HepG2 (cell line): Measurements from ENCODE around the gene MBIP. TPM values are rescaled to one million over a fixed set of nuclear protein-coding genes. Genes with fewer than 3 reads are reported as not detected.

Experiments
- ATAC-seq: fragments of 200-7000 bp; cut with Tn5 transposase; 3 replicates; pipeline ENCODE4 v1.9.1; 2020; ENCODE audit warnings: mild to moderate bottlenecking, moderate library complexity
- BruUV-seq: library from RNA; stranded (reverse); fragments of 400-500 nt; replicated peaks from 2 replicates; lab custom pipeline; 2021; lab: Mats Ljungman, UMichigan
- CTCF ChIA-PET: fragments of 300-600 bp; formaldehyde crosslinking; extraction: SDS; loops from one replicate; lab custom pipeline; 2021; ENCODE audit warnings: low total read pairs, inconsistent platforms, low intra/inter-chr PET ratio; lab: Yijun Ruan, JAX
- POLR2A ChIA-PET: fragments of 350-600 bp; sonication (Branson Sonifier 250); formaldehyde crosslinking; loops from one replicate; lab custom pipeline; 2020; ENCODE audit warnings: antibody characterized with exemption, inconsistent platforms; lab: Yijun Ruan, JAX
- DNase-seq: peaks from one replicate; pipeline ENCODE4 v3.0.0-alpha.2; 2015; ENCODE audit warnings: low spot score
- FAIRE-seq: peaks from 3 replicates; lab custom pipeline; 2011; peaks lifted over from hg19 to GRCh38; lab: Jason Lieb, UNC
- H2AFZ ChIP-seq: one replicate; pipeline ENCODE4 v1.6.1; 2011; ENCODE audit warnings: low read length, inconsistent platforms
- H3K27ac ChIP-seq: fragments of 300-600 bp; 3 replicates; pipeline ENCODE4 v1.8.0; 2011; ENCODE audit warnings: mixed run types, mild to moderate bottlenecking, mixed read lengths, low read length, inconsistent platforms; ENCODE audit not compliant: insufficient read depth; ENCODE audit errors: extremely low read length
- H3K27me3 ChIP-seq, 2 experiments: fragments of 200-600 bp in 1 of 2; 2 replicates in 1 of 2; 3 replicates in 1 of 2; pipeline versions ENCODE4 v1.6.0 to v1.8.0; 2011; ENCODE audit warnings: low read length in 2 of 2, mild to moderate bottlenecking in 2 of 2, moderate library complexity in 2 of 2, inconsistent platforms in 1 of 2; ENCODE audit not compliant: insufficient read depth in 2 of 2, control insufficient read depth in 1 of 2
- H3K36me3 ChIP-seq, 2 experiments: fragments of 200-600 bp in 1 of 2; replicated peaks in 1 of 2; 2 replicates in 1 of 2; 3 replicates in 1 of 2; pipeline versions ENCODE4 v1.5.1 to v1.8.0; 2011; ENCODE audit warnings: low read length in 2 of 2, inconsistent platforms in 1 of 2; ENCODE audit not compliant: insufficient read depth in 2 of 2, control insufficient read depth in 1 of 2
- H3K4me1 ChIP-seq: 2 replicates; pipeline ENCODE4 v1.5.1; 2012; ENCODE audit warnings: low read length, inconsistent platforms; ENCODE audit not compliant: insufficient read depth
- H3K4me2 ChIP-seq: 2 replicates; pipeline ENCODE4 v1.6.0; 2011; ENCODE audit warnings: low read depth, low read length, inconsistent platforms
- H3K4me3 ChIP-seq, 3 experiments: fragments of 200-600 bp in 1 of 3; sonication (generic), shearing (Covaris generic) in 1 of 3; replicated peaks in 1 of 3; 2 replicates each; pipeline ENCODE4 v1.5.1; 2011 to 2016; ENCODE audit warnings: low read length in 3 of 3, inconsistent platforms in 2 of 3, low read depth in 2 of 3, mild to moderate bottlenecking in 2 of 3, control low read depth in 1 of 3, mixed read lengths in 1 of 3; ENCODE audit not compliant: insufficient read depth in 1 of 3
- H3K79me2 ChIP-seq: one replicate; pipeline ENCODE4 v1.6.1; 2011; ENCODE audit warnings: low read length, inconsistent platforms; ENCODE audit not compliant: insufficient read depth
- H3K9ac ChIP-seq: 2 replicates; pipeline ENCODE4 v1.6.0; 2011; ENCODE audit warnings: mild to moderate bottlenecking, low read depth, low read length, inconsistent platforms; ENCODE audit not compliant: insufficient read depth
- H3K9me3 ChIP-seq: 2 replicates; pipeline ENCODE4 v1.5.1; 2012; ENCODE audit warnings: mild to moderate bottlenecking, low read length
- H4K20me1 ChIP-seq: 2 replicates; pipeline ENCODE4 v1.6.0; 2011; ENCODE audit warnings: inconsistent platforms, mild to moderate bottlenecking, low read length, moderate library complexity; ENCODE audit not compliant: insufficient read depth
- CBFB ChIP-seq: sonication (generic); formaldehyde crosslinking; IDR thresholded peaks from 2 replicates; pipeline ENCODE4 v1.4.0; 2020; ENCODE audit warnings: missing genetic modification reagents
- CREBL2 ChIP-seq: sonication (generic); formaldehyde crosslinking; IDR thresholded peaks from 2 replicates; pipeline ENCODE4 v1.8.1; 2023; ENCODE audit warnings: missing genetic modification reagents, mild to moderate bottlenecking, borderline replicate concordance
- DMAP1 ChIP-seq: IDR thresholded peaks from 2 replicates; pipeline ENCODE4 v1.6.1; 2016
- EZH2 ChIP-seq: conservative IDR thresholded peaks from 2 replicates; pipeline ENCODE4 v1.6.1; 2012; ENCODE audit warnings: mild to moderate bottlenecking, low read depth, low read length, moderate library complexity
- GTF2F1 ChIP-seq: fragments of 150-350 bp; IDR thresholded peaks from 2 replicates; pipeline ENCODE4 v1.6.1; 2014; ENCODE audit warnings: low read length
- JUN ChIP-seq: sonication (generic); formaldehyde crosslinking; IDR thresholded peaks from 2 replicates; pipeline ENCODE4 v1.4.0; 2020; ENCODE audit warnings: mild to moderate bottlenecking, missing genetic modification reagents
- MYC ChIP-seq: sonication (generic); formaldehyde crosslinking; IDR thresholded peaks from 2 replicates; pipeline ENCODE4 v1.9.0; 2021; ENCODE audit warnings: missing genetic modification reagents, borderline replicate concordance
- SAP130 ChIP-seq: IDR thresholded peaks from 2 replicates; pipeline ENCODE4 v1.6.1; 2016; ENCODE audit warnings: low read depth
- SKI ChIP-seq: fragments of 450-650 bp; IDR thresholded peaks from one replicate; pipeline ENCODE4 v1.6.1; 2018; ENCODE audit warnings: mild to moderate bottlenecking; ENCODE audit not compliant: partially characterized antibody
- UBTF ChIP-seq: sonication (generic); formaldehyde crosslinking; IDR thresholded peaks from 2 replicates; pipeline ENCODE4 v1.4.0; 2020; ENCODE audit warnings: mild to moderate bottlenecking, missing genetic modification reagents
- ZBTB34 ChIP-seq: sonication (generic); formaldehyde crosslinking; IDR thresholded peaks from 2 replicates; pipeline ENCODE4 v1.8.0; 2022; ENCODE audit warnings: mild to moderate bottlenecking, missing genetic modification reagents
- ZNF674 ChIP-seq: sonication (generic); formaldehyde crosslinking; IDR thresholded peaks from 2 replicates; pipeline ENCODE4 v1.5.0; 2020; ENCODE audit warnings: low read depth, mild to moderate bottlenecking, missing genetic modification reagents
- ZNF777 ChIP-seq: sonication (generic); formaldehyde crosslinking; IDR thresholded peaks from 2 replicates; pipeline ENCODE4 v1.4.0; 2020; ENCODE audit warnings: missing genetic modification reagents
- WGBS: methylation state at CpG from one replicate; pipeline ENCODE4 v1.1.6; 2017; ENCODE audit warnings: low lambda C conversion rate; 5-methylcytosine and 5-hydroxymethylcytosine counted together
- in situ Hi-C: cut with HindIII; loops from 2 replicates; pipeline ENCODE4 v1.10.0; 2017; ENCODE audit warnings: low pct_unique_long_range_greater_than_20kb; ENCODE audit not compliant: extremely low pct_ligation_motif_present
- intact Hi-C: fragments of 100-400 bp; cut with micrococcal nuclease; formaldehyde crosslinking; loops from one replicate; pipeline ENCODE4 v1.10.0; 2022; ENCODE audit not compliant: unreplicated experiment
- polyA plus RNA-seq, 8 experiments: library from polyadenylated mRNA; depleted of rRNA in 3 of 8; stranded (reverse) in 7 of 8; unstranded in 1 of 8; fragments of >200 nt; fragmentation: Illumina TruSeq in 4 of 8; extraction: Trizol in 4 of 8; gene quantifications; 2 replicates each; pipeline versions ENCODE4 v1.2.1 to v1.2.3, GENCODE V29; 2011 to 2016; ENCODE audit warnings: low read depth in 4 of 8, missing spikeins in 1 of 8, mixed read lengths in 1 of 8; ENCODE audit not compliant: insufficient read depth in 1 of 8
- total RNA-seq, 5 experiments: library from RNA; depleted of rRNA; stranded (reverse); fragments of >200 nt; fragmentation: Illumina TruSeq; extraction: Trizol; gene quantifications; 2 replicates each; pipeline ENCODE4 v1.2.3, GENCODE V29; 2016; ENCODE audit warnings: low read depth in 1 of 5

MBIP gene
- total and polyA plus RNA-seq, 2 of the 13 experiments (the other 11 are each of a cell fraction or from before 2014, with no cell fraction given), result 48.1 to 48.6 TPM

- no peak overlapping the region for H3K4me2 ChIP-seq
- no peaks in the 10 kb centered on the region for H4K20me1 ChIP-seq
- ATAC-seq (no peak), FAIRE-seq (no peak)
- no peak overlapping the region for H3K9ac ChIP-seq
- no peak for TF ChIP-seq ZNF674 (CRISPR knock-in tag)
- no peak for TF ChIP-seq CREBL2 (CRISPR knock-in tag)
- TF ChIP-seq EZH2, result no peak
- no peak for TF ChIP-seq DMAP1 (CRISPR knock-in tag)
- TF ChIP-seq SAP130 (CRISPR knock-in tag), result no peak
- no peak for TF ChIP-seq ZBTB34 (CRISPR knock-in tag)
- TF ChIP-seq CBFB (CRISPR knock-in tag), result no peak
- no peak for TF ChIP-seq GTF2F1
- no peak for TF ChIP-seq MYC (CRISPR knock-in tag)
- TF ChIP-seq ZNF777, result no peak
- no peak for TF ChIP-seq JUN (CRISPR knock-in tag)
- TF ChIP-seq UBTF, result no peak
- no peak for TF ChIP-seq SKI
- TF ChIP-seq, all 625 proteins: peak for 0
- Histone ChIP-seq H3K9me3 (no peaks in the 10 kb centered on the region), H3K27ac (no peak overlapping the region), H3K27me3 (peaks cover 9 to 46% of the 10 kb centered on the region in 2 experiments), H3K36me3 (no peaks in the 10 kb centered on the region), H3K4me1 (no peaks in the 10 kb centered on the region), H3K4me3 (no peak overlapping the region), H2AFZ (no peak overlapping the region), H3K79me2 (no peaks in the 10 kb centered on the region)
- 0% methylated on average over 1 of the region's 1 CpG for WGBS
- no peak for DNase-seq
- BruUV-seq, result no TSS peak
- POLR2A ChIA-PET, result no interaction called here
- in situ Hi-C loops, result no loop called here
- intact Hi-C loops, result no loop called here
- CTCF ChIA-PET, result no interaction called here
These were observed 49.2 kb downstream of the MBIP start for GRCh38 chr14:36271222-36271621.
